ENCODE data around the gene CALML4. TPM values are rescaled to one million over a fixed set of nuclear protein-coding genes. Genes with fewer than 3 reads are reported as not detected.
A peak's percentile ranks its signal among the peaks of the same experiment; 100 is the strongest.
"Not testable (repeated sequence)": the region's sequence is repeated elsewhere in the genome, so short reads cannot be mapped to it uniquely, and the experiment has no call there.

CALML4 gene
- total RNA-seq, 4 donors from 2014 or later: 16.8 to 77.8 (median 48.9) TPM

- Histone ChIP-seq H3K9me3 (no peaks in the 10 kb centered on the region), H3K4me1 (peaks cover 0 to 37% (median 13%) of the 10 kb centered on the region in 3 donors), H3K27ac (peak overlapping the region; percentile 6 to 88 (median 86)), H3K27me3 (no peaks in the 10 kb centered on the region), H3K36me3 (no peaks in the 10 kb centered on the region), H3K4me3 (peak overlapping the region; percentile 69 to 75)
- TF ChIP-seq POLR2AphosphoS5 (IDR thresholded peaks at IDR 0.05) (no peak), EP300 (IDR thresholded peaks at IDR 0.05) (no peak), POLR2A (IDR thresholded peaks at IDR 0.05) (no peak), CTCF (IDR thresholded peaks at IDR 0.05) (no peak)
- 0% methylated on average over 2 of the region's 39 CpGs; no CpG with 5 or more reads in 1 of the 2 donors for WGBS, 2 donors (ENCODE audit: low coverage in 1 of 2)
- ATAC-seq: no peak
These were observed 23.8 kb upstream of the CALML4 start for GRCh38 chr15:68228971-68229385.

- Histone ChIP-seq H3K27ac (peak overlapping the region in 3 of 4 donors; percentile 85 to 88 (median 86)), H3K4me3 (peak overlapping the region; percentile 69 to 75), H3K27me3 (no peaks in the 10 kb centered on the region), H3K9me3 (no peaks in the 10 kb centered on the region), H3K36me3 (no peaks in the 10 kb centered on the region), H3K4me1 (peaks cover 0 to 37% (median 13%) of the 10 kb centered on the region in 3 donors)
- WGBS, 2 donors (ENCODE audit: low coverage in 1 of 2): 29 to 61% methylated on average over 11 to 16 of the region's 25 CpGs
- TF ChIP-seq EP300 (IDR thresholded peaks at IDR 0.05): no peak
- TF ChIP-seq CTCF (IDR thresholded peaks at IDR 0.05): no peak
- no peak for TF ChIP-seq POLR2A (IDR thresholded peaks at IDR 0.05)
- TF ChIP-seq POLR2AphosphoS5 (IDR thresholded peaks at IDR 0.05): no peak
- ATAC-seq: no peak
These were observed 23.2 kb upstream of the CALML4 start for GRCh38 chr15:68228143-68228970.

GRCh38 chr15:68227643-68228142 lies 22.6 kb upstream of the CALML4 start:
- Histone ChIP-seq H3K4me1 (peaks cover 0 to 37% (median 13%) of the 10 kb centered on the region in 3 donors), H3K27ac (no peak overlapping the region), H3K36me3 (no peaks in the 10 kb centered on the region), H3K27me3 (no peaks in the 10 kb centered on the region), H3K4me3 (peak overlapping the region in 1 of 2 donors; percentile 75), H3K9me3 (no peaks in the 10 kb centered on the region)
- no peak for TF ChIP-seq CTCF (IDR thresholded peaks at IDR 0.05)
- no peak for TF ChIP-seq POLR2AphosphoS5 (IDR thresholded peaks at IDR 0.05)
- no peak for TF ChIP-seq EP300 (IDR thresholded peaks at IDR 0.05)
- no peak for TF ChIP-seq POLR2A (IDR thresholded peaks at IDR 0.05)
- WGBS, 2 donors (ENCODE audit: low coverage in 1 of 2): 92 to 96% methylated on average over 2 to 4 of the region's 9 CpGs
- ATAC-seq: no peak

- not testable (repeated sequence) for ATAC-seq, H3K27ac ChIP-seq, H3K36me3 ChIP-seq, H3K4me3 ChIP-seq, H3K27me3 ChIP-seq, H3K9me3 ChIP-seq
- no CpG with 5 or more reads among the region's 4 CpGs for WGBS, 2 donors (ENCODE audit: low coverage in 1 of 2)
- H3K4me1 ChIP-seq: peaks cover 0 to 32% (median 13%) of the 10 kb centered on the region in 3 donors
These were observed 20.3 kb upstream of the CALML4 start for GRCh38 chr15:68225442-68225841.

GRCh38 chr15:68224546-68225250 lies 19.6 kb upstream of the CALML4 start:
- Histone ChIP-seq H3K9me3 (no peaks in the 10 kb centered on the region), H3K4me3 (no peak overlapping the region), H3K4me1 (peaks cover 0 to 25% (median 9%) of the 10 kb centered on the region in 3 donors), H3K36me3 (no peaks in the 10 kb centered on the region), H3K27me3 (no peaks in the 10 kb centered on the region), H3K27ac (no peak overlapping the region)
- WGBS, 2 donors (ENCODE audit: low coverage in 1 of 2): 83 to 84% methylated on average over 1 to 3 of the region's 3 CpGs
- TF ChIP-seq EP300 (IDR thresholded peaks at IDR 0.05): no peak
- TF ChIP-seq POLR2AphosphoS5 (IDR thresholded peaks at IDR 0.05): no peak
- no peak for TF ChIP-seq POLR2A (IDR thresholded peaks at IDR 0.05)
- TF ChIP-seq CTCF (IDR thresholded peaks at IDR 0.05): no peak
- no peak for ATAC-seq

All from gastroesophageal sphincter (tissue), 4 donors.